Gastrocnemius medialis (tissue), 4 donors: ENCODE measurements around the gene WFDC9. TPM values are rescaled to one million over a fixed set of nuclear protein-coding genes. Genes with fewer than 3 reads are reported as not detected.
"Not testable (repeated sequence)": the region's sequence is repeated elsewhere in the genome, so short reads cannot be mapped to it uniquely, and the experiment has no call there.

Experiments
- ATAC-seq, 2 donors: fragments of 150-250 bp; one replicate each; pipeline ENCODE4 v1.9.1; 2016
- DNase-seq, 2 donors: peaks; one replicate each; pipeline ENCODE4 v3.0.0-alpha.2; 2019
- H3K27ac ChIP-seq, 4 donors: fragments of 200-600 bp; sonication (generic); 1 replicate in 1 of 4; 2 replicates in 3 of 4; pipeline ENCODE4 v1.5.1; 2016 to 2018; ENCODE audit warnings: mild to moderate bottlenecking in 2 of 4, moderate library complexity in 1 of 4
- H3K27me3 ChIP-seq, 3 donors: fragments of 200-600 bp; sonication (generic) in 2 of 3; 1 replicate in 1 of 3; 2 replicates in 2 of 3; pipeline versions ENCODE4 v1.5.1 to v1.6.0; 2016 to 2019; ENCODE audit warnings: mild to moderate bottlenecking in 1 of 3, moderate library complexity in 1 of 3
- H3K36me3 ChIP-seq, 2 donors: fragments of 200-600 bp; sonication (generic) in 1 of 2; one replicate each; pipeline ENCODE4 v1.5.1; 2017 to 2018
- H3K4me1 ChIP-seq, 2 donors: fragments of 200-600 bp; sonication (generic) in 1 of 2; one replicate each; pipeline ENCODE4 v1.5.1; 2016 to 2017; ENCODE audit warnings: mild to moderate bottlenecking in 2 of 2
- H3K4me3 ChIP-seq, 4 donors: fragments of 200-600 bp; sonication (generic) in 3 of 4; 1 replicate in 1 of 4; 2 replicates in 3 of 4; pipeline ENCODE4 v1.5.1; 2016 to 2019; ENCODE audit warnings: mild to moderate bottlenecking in 2 of 4
- H3K9me3 ChIP-seq, 3 donors: fragments of 200-600 bp; sonication (generic) in 2 of 3; 1 replicate in 1 of 3; 2 replicates in 2 of 3; pipeline ENCODE4 v1.5.1; 2016 to 2019
- POLR2A ChIP-seq, 2 donors: fragments of 450-650 bp; IDR thresholded peaks; one replicate each; pipeline ENCODE4 v1.6.1; 2017; ENCODE audit warnings: antibody characterized with exemption in 2 of 2, mild to moderate bottlenecking in 2 of 2, moderate library complexity in 2 of 2
- in situ Hi-C, 4 donors: fragments of 200-750 bp; cut with MboI; loops; one replicate each; pipeline versions ENCODE4 v1.15.0 to v1.8.0; 2017; ENCODE audit warnings: low sequenced_read_pairs in 4 of 4
- intact Hi-C: fragments of 100-400 bp; cut with DNase I; formaldehyde crosslinking; loops from one replicate; pipeline ENCODE4 v1.15.1; 2023; ENCODE audit warnings: low total_unique reads
- total RNA-seq, 4 donors: library from RNA; depleted of rRNA; stranded (reverse); fragments of >200 nt; gene quantifications; one replicate each; pipeline versions ENCODE4 v1.1.0 to v1.2.3, GENCODE V29; 2016
- TF ChIP-seq, protein P1 (sequence below), 5 experiments: fragments of 450-650 bp in 3 of 5; fragments of 200-600 bp in 2 of 5; sonication (generic) in 2 of 5; IDR thresholded peaks in 4 of 5; conservative IDR thresholded peaks in 1 of 5; 1 replicate in 4 of 5; 2 replicates in 1 of 5; pipeline ENCODE4 v1.5.1; 2016 to 2019; ENCODE audit warnings: antibody characterized with exemption in 5 of 5, mild to moderate bottlenecking in 3 of 5, moderate library complexity in 3 of 5

Gene WFDC9
- total RNA-seq, 4 donors from 2014 or later = not detected

DNA sequence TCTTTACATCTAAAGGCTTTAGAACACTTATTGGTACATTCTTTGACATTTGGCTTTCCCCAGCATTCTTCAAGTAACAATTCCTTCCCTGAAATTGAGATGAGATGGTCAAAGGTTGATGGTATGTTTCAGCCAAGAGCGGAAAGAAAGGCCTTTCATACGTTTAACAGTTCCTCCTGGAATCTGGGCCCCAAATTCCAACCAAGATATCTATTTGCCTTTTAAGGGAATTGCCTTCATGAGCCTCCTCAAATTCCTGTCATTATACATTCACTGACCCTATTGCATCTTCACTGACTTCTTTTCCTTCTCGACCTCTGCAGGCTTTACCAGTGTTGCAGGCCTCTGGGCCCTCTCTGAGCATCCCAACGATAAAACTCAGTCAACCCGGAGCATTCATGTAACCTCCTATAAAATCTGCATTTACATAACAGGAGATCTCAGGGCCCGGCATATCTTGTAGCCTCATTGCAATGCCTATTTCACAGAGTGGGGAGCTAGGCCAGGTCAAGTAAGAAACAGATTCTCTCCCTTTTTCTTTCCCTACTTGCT is 18.3 kb upstream of the WFDC9 start:
- no peaks in the 10 kb centered on the region for H3K9me3 ChIP-seq
- intact Hi-C loops (no loop called here), in situ Hi-C loops (no loop called here)
- H3K27me3 ChIP-seq = peaks cover 0 to 3% (median 0%) of the 10 kb centered on the region in 3 donors
- H3K36me3 ChIP-seq = no peaks in the 10 kb centered on the region
- H3K27ac ChIP-seq = no peak overlapping the region
- DNase-seq (no peak), ATAC-seq (no peak)
- no peaks in the 10 kb centered on the region for H3K4me1 ChIP-seq
- no peak overlapping the region for H3K4me3 ChIP-seq
- no peak for TF ChIP-seq POLR2A (IDR thresholded peaks at IDR 0.05)
- TF ChIP-seq, protein P1, sequence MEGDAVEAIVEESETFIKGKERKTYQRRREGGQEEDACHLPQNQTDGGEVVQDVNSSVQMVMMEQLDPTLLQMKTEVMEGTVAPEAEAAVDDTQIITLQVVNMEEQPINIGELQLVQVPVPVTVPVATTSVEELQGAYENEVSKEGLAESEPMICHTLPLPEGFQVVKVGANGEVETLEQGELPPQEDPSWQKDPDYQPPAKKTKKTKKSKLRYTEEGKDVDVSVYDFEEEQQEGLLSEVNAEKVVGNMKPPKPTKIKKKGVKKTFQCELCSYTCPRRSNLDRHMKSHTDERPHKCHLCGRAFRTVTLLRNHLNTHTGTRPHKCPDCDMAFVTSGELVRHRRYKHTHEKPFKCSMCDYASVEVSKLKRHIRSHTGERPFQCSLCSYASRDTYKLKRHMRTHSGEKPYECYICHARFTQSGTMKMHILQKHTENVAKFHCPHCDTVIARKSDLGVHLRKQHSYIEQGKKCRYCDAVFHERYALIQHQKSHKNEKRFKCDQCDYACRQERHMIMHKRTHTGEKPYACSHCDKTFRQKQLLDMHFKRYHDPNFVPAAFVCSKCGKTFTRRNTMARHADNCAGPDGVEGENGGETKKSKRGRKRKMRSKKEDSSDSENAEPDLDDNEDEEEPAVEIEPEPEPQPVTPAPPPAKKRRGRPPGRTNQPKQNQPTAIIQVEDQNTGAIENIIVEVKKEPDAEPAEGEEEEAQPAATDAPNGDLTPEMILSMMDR (IDR thresholded peaks at IDR 0.05 in 4 of 5, conservative IDR thresholded peaks at IDR 0.05 in 1 of 5) = no peak

DNA sequence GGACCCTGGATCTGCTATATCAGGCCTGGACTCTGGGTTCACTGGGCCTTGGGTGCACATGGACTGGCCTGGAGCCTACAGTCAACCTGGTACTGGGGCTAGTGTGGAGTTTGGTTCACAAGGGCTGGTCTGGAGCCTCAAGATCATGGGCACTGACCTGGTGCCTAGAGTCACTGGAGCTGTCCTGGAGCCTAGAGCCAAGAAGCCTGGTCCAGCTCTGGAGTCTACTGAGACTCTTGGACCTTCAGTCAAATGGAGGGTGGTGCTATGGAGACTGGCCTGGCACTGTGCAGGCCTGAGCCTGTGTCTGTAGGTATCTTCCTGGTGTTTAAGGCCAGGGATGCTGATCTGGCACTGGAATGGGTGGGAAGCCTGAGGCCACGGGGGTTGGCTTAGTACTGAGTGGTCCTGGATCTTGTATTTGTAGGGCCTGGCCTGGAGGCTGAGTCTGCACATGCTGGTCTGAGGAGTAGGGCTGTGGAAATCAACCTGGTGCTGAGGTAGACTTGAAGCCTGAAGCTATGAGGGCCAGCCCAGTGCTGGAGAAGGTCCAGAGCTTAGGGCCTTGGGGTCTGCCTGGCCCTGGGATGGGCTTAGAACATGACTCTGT is 16.5 kb upstream of the WFDC9 start:
- ATAC-seq = no peak
- in situ Hi-C loops (no loop called here), intact Hi-C loops (no loop called here)

DNA sequence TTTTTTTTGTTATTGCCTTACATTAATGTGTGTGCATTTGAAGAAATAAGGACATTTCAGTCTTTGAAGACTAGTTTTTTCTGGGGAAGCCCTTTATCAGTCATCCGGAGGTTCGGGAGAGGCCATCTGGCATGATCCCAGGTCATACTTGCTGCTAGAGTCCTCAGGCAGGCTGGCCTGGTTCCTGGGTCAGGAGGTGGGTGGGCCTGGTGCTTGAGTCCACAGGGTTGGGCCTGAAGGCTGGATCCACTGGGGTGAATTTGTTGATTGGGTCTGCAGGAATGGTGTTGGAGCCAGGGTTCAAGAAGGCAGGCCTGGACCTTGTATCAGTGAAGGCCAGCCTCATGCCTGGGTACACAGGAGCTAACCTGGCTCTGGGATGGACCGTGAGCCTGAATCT is 15.8 kb upstream of the WFDC9 start:
- in situ Hi-C loops = no loop called here
- no peak overlapping the region for H3K4me3 ChIP-seq
- no peak for ATAC-seq
- H3K4me1 ChIP-seq = no peaks in the 10 kb centered on the region
- intact Hi-C loops = no loop called here
- TF ChIP-seq, protein P1 (IDR thresholded peaks at IDR 0.05 in 4 of 5, conservative IDR thresholded peaks at IDR 0.05 in 1 of 5) = no peak
- no peak overlapping the region for H3K27ac ChIP-seq
- peaks cover 0 to 3% (median 0%) of the 10 kb centered on the region in 3 donors for H3K27me3 ChIP-seq
- no peak for DNase-seq
- no peaks in the 10 kb centered on the region for H3K9me3 ChIP-seq
- H3K36me3 ChIP-seq = no peaks in the 10 kb centered on the region

More for the DNA sequence above, 16.5 kb upstream of the WFDC9 start:
- H3K27ac ChIP-seq = no peak overlapping the region
- H3K36me3 ChIP-seq = no peaks in the 10 kb centered on the region
- H3K4me1 ChIP-seq = no peaks in the 10 kb centered on the region
- H3K27me3 ChIP-seq = peaks cover 0 to 3% (median 0%) of the 10 kb centered on the region in 3 donors
- TF ChIP-seq, protein P1 (IDR thresholded peaks at IDR 0.05 in 4 of 5, conservative IDR thresholded peaks at IDR 0.05 in 1 of 5) = no peak
- TF ChIP-seq POLR2A (IDR thresholded peaks at IDR 0.05) = no peak
- no peak for DNase-seq
- H3K9me3 ChIP-seq = no peaks in the 10 kb centered on the region
- no peak overlapping the region for H3K4me3 ChIP-seq

DNA sequence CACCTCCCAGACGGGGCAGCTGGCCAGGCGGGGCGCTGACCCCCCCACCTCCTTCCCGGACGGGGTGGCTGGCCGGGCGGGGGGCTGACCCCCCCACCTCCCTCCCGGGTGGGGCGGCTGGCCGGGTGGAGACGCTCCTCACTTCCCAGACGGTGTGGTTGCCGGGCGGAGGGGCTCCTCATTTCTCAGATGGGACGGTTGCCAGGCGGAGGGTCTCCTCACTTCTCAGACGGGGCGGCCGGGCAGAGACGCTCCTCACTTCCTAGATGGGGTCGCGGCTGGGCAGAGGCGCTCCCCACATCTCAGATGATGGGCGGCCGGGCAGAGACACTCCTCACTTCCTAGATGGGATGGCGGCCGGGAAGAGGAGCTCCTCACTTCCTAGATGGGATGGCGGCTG is 14.8 kb upstream of the WFDC9 start:
- H3K27ac ChIP-seq, in situ Hi-C loops, H3K36me3 ChIP-seq, H3K4me1 ChIP-seq, H3K4me3 ChIP-seq, intact Hi-C loops, DNase-seq, ATAC-seq, H3K27me3 ChIP-seq, H3K9me3 ChIP-seq: not testable (repeated sequence)

DNA sequence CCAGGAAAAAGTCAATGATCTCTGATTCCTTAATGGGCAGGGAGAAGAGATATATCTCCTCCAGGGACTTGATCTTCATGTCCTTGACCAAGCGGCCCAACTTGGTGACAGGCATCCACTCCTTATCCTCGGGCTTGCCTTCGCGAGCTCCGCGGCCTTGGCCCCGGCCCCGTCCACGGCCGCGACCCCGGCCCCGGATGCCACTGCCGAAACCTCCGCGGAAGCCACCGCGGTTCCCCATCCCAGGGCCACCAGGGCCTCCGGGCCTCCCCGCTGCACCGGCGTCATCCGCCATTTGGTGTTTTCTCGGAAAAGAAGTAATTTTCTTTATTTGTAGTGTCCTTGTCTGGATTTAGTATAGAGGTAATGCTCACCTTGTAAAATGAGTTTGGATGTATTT is 10.0 kb upstream of the WFDC9 start:
- H3K9me3 ChIP-seq, H3K27me3 ChIP-seq, H3K27ac ChIP-seq, DNase-seq, H3K36me3 ChIP-seq, H3K4me1 ChIP-seq, in situ Hi-C loops, ATAC-seq, intact Hi-C loops, H3K4me3 ChIP-seq: not testable (repeated sequence)

DNA sequence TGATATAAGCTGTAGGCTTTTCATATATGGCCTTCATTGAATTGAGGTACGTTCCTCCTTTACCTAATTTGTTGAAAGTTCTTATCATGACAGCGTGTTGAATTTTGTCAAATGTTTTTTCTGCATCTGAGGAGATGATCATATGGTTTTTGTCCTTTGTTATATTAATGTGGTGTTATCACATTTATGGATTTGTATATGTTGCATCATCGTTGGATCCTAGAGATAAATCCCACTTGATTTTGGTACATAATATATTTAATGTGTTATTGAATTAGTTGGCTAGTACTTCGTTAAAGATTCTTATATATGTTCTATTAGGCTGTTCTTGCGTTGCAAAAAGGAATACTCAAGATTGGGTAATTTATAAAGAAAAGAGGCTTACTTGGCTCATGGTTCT is 8.6 kb upstream of the WFDC9 start:
- TF ChIP-seq POLR2A (IDR thresholded peaks at IDR 0.05) = no peak
- TF ChIP-seq, protein P1 (IDR thresholded peaks at IDR 0.05 in 4 of 5, conservative IDR thresholded peaks at IDR 0.05 in 1 of 5) = no peak
- no peaks in the 10 kb centered on the region for H3K9me3 ChIP-seq
- ATAC-seq (no peak), DNase-seq (no peak)
- no peak overlapping the region for H3K27ac ChIP-seq
- H3K36me3 ChIP-seq = no peaks in the 10 kb centered on the region
- in situ Hi-C loops (no loop called here), intact Hi-C loops (no loop called here)
- H3K4me1 ChIP-seq = no peaks in the 10 kb centered on the region
- H3K27me3 ChIP-seq = no peaks in the 10 kb centered on the region
- no peak overlapping the region for H3K4me3 ChIP-seq
